Measurements from ENCODE around the gene FAM111A.

The FAM111A gene

GRCh38 chr11:59144096-59144495 is 1.4 kb downstream of the FAM111A start:
- no peak for DNase-seq

- peak; percentile 88 for DNase-seq
Observed at GRCh38 chr11:59144579-59145345, 2.1 kb downstream of the FAM111A start.

GRCh38 chr11:59145534-59145933 is 2.9 kb downstream of the FAM111A start:
- DNase-seq: peak; percentile 91

GRCh38 chr11:59151761-59152160 is 9.1 kb downstream of the FAM111A start:
- no peak for DNase-seq

- peak; percentile 63 for DNase-seq
Observed at GRCh38 chr11:59152312-59152951, 9.8 kb downstream of the FAM111A start.

GRCh38 chr11:59154610-59155009 is 12.0 kb downstream of the FAM111A start:
- DNase-seq: no peak

GRCh38 chr11:59157433-59157832 is 14.8 kb downstream of the FAM111A start:
- DNase-seq: no peak

- peak; percentile 81 for DNase-seq
Observed at GRCh38 chr11:59158206-59159068, 15.8 kb downstream of the FAM111A start.

GRCh38 chr11:59164028-59164427 is 21.4 kb downstream of the FAM111A start:
- DNase-seq: no peak

- peak; percentile 94 for DNase-seq
Observed at GRCh38 chr11:59171508-59172322, 29.1 kb downstream of the FAM111A start, which contains the start of gene DTX4. Gene DTX4 (plus strand): TSS chr11:59172132. CDS start chr11:59172596, 464 bp downstream.

GRCh38 chr11:59172345-59173079 is 29.9 kb downstream of the FAM111A start:
- peak; percentile 32 for DNase-seq

- DNase-seq: peak; percentile 65
Observed at GRCh38 chr11:59173080-59173963, 30.7 kb downstream of the FAM111A start.

- peak; percentile 68 for DNase-seq
Observed at GRCh38 chr11:59173964-59174663, 31.5 kb downstream of the FAM111A start.

GRCh38 chr11:59174664-59175033 is 32.0 kb downstream of the FAM111A start:
- DNase-seq: no peak

GRCh38 chr11:59175091-59175501 is 32.4 kb downstream of the FAM111A start:
- DNase-seq: no peak

- no peak for DNase-seq
Observed at GRCh38 chr11:59176330-59176729, 33.7 kb downstream of the FAM111A start.

GRCh38 chr11:59178402-59178801 is 35.7 kb downstream of the FAM111A start:
- DNase-seq: no peak

- DNase-seq: no peak
Observed at GRCh38 chr11:59179121-59179520, 36.5 kb downstream of the FAM111A start.

GRCh38 chr11:59180168-59180776 is 37.6 kb downstream of the FAM111A start:
- no peak for DNase-seq

GRCh38 chr11:59180907-59181306 is 38.3 kb downstream of the FAM111A start:
- no peak for DNase-seq
